Epithelial cell of esophagus (primary cell): ENCODE measurements around the gene ZNF205.

Source experiments
- DNase-seq: peaks from one replicate; pipeline ENCODE4 v3.0.0; 2010; ENCODE audit warnings: low read depth
- H3K4me3 ChIP-seq: 2 replicates; pipeline ENCODE4 v1.5.1; 2011; ENCODE audit warnings: mild to moderate bottlenecking, low read length, control low read depth
- TF ChIP-seq, protein P1 (sequence below): IDR thresholded peaks from 2 replicates; pipeline ENCODE4 v1.5.1; 2011; ENCODE audit warnings: low read depth, mild to moderate bottlenecking, low read length, control low read depth, inconsistent platforms; ENCODE audit not compliant: insufficient read depth; ENCODE audit errors: missing control alignments

ZNF205 gene

DNA sequence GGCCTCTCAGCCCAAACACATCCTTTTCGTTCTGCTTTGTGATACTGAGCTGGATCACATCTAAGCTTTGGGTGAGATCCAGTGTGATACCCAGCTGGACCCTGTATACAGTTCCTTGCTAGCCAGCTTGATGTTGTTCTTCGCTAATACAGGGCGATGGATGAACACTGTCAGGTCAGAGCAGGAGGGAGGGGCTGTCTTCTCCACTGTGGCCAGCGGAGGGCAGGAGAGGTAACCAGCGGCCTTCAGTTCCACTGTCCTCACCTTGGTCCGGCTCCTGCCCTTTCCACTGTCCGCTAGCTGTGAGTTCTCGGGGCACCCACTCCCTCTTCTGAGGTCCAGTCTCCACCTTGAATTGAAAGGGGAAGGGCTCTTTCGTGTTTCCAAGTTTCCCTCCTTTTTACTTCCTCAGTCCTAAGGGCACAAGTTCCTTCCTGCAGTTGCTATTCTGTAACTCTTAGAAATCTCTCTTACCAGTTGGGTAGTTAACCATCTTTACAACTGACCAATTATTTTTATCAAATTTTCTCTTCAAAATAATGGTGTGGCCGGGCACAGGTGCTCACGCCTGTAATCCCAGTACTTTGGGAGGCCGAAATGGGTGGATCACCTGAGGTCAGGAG lies 19.5 kb downstream of the ZNF205 start:
- TF ChIP-seq, protein P1, sequence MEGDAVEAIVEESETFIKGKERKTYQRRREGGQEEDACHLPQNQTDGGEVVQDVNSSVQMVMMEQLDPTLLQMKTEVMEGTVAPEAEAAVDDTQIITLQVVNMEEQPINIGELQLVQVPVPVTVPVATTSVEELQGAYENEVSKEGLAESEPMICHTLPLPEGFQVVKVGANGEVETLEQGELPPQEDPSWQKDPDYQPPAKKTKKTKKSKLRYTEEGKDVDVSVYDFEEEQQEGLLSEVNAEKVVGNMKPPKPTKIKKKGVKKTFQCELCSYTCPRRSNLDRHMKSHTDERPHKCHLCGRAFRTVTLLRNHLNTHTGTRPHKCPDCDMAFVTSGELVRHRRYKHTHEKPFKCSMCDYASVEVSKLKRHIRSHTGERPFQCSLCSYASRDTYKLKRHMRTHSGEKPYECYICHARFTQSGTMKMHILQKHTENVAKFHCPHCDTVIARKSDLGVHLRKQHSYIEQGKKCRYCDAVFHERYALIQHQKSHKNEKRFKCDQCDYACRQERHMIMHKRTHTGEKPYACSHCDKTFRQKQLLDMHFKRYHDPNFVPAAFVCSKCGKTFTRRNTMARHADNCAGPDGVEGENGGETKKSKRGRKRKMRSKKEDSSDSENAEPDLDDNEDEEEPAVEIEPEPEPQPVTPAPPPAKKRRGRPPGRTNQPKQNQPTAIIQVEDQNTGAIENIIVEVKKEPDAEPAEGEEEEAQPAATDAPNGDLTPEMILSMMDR: peak; percentile 70
- DNase-seq: peak; percentile 59
- H3K4me3 ChIP-seq: no peak overlapping the region

DNA sequence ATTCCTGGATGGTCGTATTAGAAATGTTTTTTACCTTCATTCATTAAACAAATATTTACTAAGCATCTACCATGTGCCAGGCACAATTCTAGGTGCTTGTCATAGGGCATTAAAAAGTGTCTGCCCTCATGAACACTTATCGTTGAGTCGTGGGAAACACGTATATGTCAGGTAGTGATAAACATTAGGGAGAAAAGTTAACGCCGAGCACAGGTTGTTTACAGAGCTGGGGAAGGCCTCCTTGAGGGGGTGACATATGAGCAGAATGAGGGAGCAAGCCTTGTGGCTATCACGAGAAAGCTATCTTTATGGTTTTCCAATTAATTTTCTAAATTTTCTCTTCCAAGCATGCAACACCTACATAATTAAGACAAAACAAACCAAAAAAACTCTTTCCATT lies 21.5 kb downstream of the ZNF205 start:
- TF ChIP-seq, protein P1: no peak
- H3K4me3 ChIP-seq: peak overlapping the region; percentile 98
- DNase-seq: no peak

DNA sequence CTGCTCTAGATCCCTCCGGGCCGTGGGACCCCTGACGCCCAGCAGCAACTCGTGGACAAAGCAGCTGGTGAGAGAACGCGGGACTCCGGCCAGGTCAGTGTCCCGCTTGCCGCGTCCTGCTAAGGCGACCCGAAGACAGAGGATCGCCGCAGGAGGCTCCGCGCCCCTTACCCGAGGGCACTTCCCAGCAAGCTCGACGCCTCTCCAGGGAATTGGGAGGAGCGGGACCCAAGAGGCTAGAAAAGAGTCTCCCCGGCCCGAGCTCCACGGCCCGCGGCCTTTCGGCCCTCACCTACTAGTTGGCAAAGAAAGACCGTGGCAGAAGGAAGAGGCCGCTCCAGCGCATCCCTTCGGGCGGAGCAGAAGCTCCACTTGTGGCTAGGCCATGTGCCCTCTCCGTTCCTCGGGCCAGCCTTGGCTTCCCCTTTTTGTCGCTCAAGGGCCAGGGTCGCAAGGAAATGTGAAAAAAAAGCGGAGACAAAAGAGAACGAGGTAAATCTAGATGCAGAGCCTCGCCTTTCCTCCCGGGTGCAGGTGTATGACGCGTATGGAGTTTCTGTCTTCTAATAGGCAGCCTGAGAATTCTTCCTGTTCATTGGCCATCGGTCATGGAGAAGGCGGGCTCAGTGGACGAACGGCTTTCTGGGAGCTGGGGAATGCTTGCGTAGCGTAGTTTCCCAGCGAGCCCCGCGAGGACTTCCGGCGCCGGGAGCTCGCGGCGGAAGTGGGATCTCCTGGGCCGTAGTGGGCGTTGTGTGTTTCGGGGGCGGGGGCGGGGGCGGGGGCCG lies 22.1 kb downstream of the ZNF205 start, which contains the start of gene ZNF213:
ZNF213 (plus strand) TSS at position 692 of the 788 bp plus-strand sequence. CDS start 2,252 bp downstream, outside the sequence.
- peak; percentile 99 for DNase-seq
- TF ChIP-seq, protein P1: no peak
- H3K4me3 ChIP-seq: peak within 1 kb of the TSS; percentile 98

DNA sequence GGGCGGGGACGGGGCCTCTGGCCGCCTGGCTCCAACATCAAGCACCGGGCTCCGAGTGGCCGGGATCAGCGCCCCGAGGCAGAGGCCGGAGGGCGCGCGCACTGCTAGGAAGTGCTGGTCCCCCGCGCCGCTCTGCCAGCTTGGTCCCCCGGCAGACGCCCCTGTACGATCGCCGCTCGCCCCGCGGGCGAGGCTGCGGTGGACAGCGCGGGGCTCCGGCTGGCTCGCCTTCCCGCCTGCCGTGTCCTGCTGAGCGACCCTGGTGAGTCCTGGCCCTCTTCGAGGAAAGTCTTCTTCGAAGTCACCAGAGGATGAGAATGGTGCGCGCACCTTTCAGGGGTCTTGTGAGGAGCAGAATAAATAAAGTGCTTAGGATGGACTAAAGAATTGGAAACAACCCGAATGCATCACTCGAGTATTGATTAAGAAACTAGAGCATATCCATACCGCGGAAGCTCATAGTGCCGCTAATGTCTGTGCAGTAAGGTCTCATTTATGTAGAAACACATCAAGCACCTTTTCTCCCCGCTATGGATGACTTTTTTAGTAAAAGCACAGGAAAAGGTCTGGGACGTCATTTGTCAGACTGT lies 22.8 kb downstream of the ZNF205 start:
- TF ChIP-seq, protein P1: no peak
- peak; percentile 23 for DNase-seq
- peak overlapping the region; percentile 76 for H3K4me3 ChIP-seq

DNA sequence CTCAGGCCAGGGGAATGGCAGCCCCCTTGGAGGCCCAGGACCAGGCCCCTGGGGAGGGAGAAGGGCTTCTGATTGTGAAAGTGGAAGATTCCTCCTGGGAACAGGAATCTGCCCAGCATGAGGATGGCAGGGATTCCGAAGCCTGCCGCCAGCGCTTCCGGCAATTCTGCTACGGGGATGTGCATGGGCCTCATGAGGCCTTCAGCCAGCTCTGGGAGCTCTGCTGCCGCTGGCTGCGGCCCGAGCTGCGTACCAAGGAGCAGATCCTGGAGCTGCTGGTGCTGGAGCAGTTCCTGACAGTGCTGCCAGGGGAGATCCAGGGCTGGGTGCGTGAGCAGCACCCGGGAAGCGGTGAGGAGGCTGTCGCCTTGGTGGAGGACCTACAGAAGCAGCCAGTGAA lies 24.9 kb downstream of the ZNF205 start:
- DNase-seq: no peak
- no peak overlapping the region for H3K4me3 ChIP-seq
- TF ChIP-seq, protein P1: no peak

DNA sequence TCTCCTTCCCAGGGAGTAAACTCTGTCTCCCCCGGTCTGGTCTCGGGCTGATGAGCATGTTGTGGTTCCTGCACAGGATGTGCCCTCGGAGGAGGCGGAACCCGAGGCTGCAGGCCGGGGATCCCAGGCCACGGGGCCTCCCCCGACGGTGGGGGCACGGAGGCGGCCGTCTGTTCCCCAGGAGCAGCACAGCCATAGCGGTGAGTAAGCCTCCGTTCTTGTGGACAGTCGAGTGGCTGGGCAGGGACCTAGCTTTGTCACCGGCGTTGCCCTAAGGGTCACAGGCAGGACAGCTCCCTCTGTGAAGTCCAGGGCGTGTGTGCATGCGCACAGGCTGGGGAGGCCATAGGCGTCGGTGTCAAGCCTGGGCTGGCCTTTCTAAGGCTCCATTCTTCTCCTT lies 26.0 kb downstream of the ZNF205 start:
- no peak overlapping the region for H3K4me3 ChIP-seq
- TF ChIP-seq, protein P1: no peak

More for the DNA sequence above, 26.0 kb downstream of the ZNF205 start:
- no peak for DNase-seq
